ENCODE results near the gene MAGED2.
"Not testable (repeated sequence)": the region's sequence is repeated elsewhere in the genome, so short reads cannot be mapped to it uniquely, and the experiment has no call there.

The MAGED2 gene

DNA sequence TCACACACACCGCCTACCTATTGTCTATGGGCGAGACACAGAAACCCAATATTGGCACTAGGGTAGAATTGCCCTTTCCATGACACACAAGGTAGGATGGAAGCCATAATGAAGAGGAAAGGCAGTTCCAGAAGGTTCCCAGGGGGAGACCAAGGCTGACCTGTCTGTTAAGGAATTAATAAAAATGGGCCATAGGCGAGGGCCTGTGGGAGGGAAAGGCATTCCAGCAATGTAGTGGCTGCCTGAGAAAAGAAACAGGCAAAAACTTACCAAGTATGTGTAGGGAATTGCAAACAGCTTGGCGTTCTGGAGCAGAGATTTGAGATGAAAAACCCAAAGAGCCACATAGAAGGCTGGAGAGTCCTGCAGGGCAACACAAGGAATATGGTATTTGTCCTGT, 19.1 kb downstream of the MAGED2 start:
- Histone ChIP-seq H3K79me2 (ENCODE audit: control insufficient read depth, low read length) (no peaks in the 10 kb centered on the region), H3K27me3 (ENCODE audit: control insufficient read depth, low read length) (no peaks in the 10 kb centered on the region), H3K36me3 (ENCODE audit: control insufficient read depth, low read length) (no peaks in the 10 kb centered on the region), H4K20me1 (ENCODE audit: control insufficient read depth, insufficient read depth, low read depth, low read length) (no peaks in the 10 kb centered on the region), H3K4me3 (ENCODE audit: low read length) (no peak overlapping the region), H3K4me2 (ENCODE audit: low read length) (no peak overlapping the region), H3K4me1 (ENCODE audit: control insufficient read depth, low read length) (no peaks in the 10 kb centered on the region), H3F3A (ENCODE audit: control insufficient read depth, insufficient read depth) (no peaks in the 10 kb centered on the region), H3K9me2 (replicated peaks; ENCODE audit: control insufficient read depth, low read length) (no peaks in the 10 kb centered on the region), H3K9me3 (ENCODE audit: control insufficient read depth, insufficient read depth, low read length) (no peaks in the 10 kb centered on the region), H3K27ac (ENCODE audit: low read depth, low read length) (no peak overlapping the region)
- no peak for TF ChIP-seq EZH2phosphoT487 (IDR thresholded peaks at IDR 0.05; ENCODE audit: borderline replicate concordance, low read length)
- TF ChIP-seq, protein P1, sequence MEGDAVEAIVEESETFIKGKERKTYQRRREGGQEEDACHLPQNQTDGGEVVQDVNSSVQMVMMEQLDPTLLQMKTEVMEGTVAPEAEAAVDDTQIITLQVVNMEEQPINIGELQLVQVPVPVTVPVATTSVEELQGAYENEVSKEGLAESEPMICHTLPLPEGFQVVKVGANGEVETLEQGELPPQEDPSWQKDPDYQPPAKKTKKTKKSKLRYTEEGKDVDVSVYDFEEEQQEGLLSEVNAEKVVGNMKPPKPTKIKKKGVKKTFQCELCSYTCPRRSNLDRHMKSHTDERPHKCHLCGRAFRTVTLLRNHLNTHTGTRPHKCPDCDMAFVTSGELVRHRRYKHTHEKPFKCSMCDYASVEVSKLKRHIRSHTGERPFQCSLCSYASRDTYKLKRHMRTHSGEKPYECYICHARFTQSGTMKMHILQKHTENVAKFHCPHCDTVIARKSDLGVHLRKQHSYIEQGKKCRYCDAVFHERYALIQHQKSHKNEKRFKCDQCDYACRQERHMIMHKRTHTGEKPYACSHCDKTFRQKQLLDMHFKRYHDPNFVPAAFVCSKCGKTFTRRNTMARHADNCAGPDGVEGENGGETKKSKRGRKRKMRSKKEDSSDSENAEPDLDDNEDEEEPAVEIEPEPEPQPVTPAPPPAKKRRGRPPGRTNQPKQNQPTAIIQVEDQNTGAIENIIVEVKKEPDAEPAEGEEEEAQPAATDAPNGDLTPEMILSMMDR (IDR thresholded peaks at IDR 0.05; ENCODE audit: low read depth, low read length, poor library complexity, severe bottlenecking), result no peak

DNA sequence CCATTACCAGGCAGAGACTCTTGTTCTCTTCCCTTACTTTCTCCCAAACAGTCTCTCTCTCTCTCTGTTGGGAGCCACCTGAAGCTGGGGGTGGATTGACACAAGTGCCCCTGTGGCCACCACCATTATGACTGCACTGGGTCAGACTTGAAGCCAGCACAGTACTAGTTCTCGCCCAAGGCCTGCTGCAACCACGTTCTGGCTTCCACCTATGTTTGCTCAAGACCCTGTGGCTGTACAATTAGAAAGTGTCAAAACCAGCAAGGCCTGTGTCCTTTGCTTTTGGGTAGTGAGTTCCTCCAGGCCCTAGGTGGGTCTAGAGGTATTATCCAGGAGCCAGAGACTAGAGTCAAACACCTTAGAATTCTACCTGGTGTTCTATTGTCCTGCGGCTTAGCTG, 31.0 kb downstream of the MAGED2 start:
- H4K20me1 ChIP-seq (ENCODE audit: control insufficient read depth, insufficient read depth, low read depth, low read length), result no peaks in the 10 kb centered on the region
- no peak overlapping the region for H3K4me2 ChIP-seq (ENCODE audit: low read length)
- H3K9me3 ChIP-seq (ENCODE audit: control insufficient read depth, insufficient read depth, low read length), result no peaks in the 10 kb centered on the region
- no peak overlapping the region for H3K4me3 ChIP-seq (ENCODE audit: low read length)
- no peaks in the 10 kb centered on the region for H3K36me3 ChIP-seq (ENCODE audit: control insufficient read depth, low read length)
- H3K27me3 ChIP-seq (ENCODE audit: control insufficient read depth, low read length), result no peaks in the 10 kb centered on the region
- TF ChIP-seq, protein P1 (IDR thresholded peaks at IDR 0.05; ENCODE audit: low read depth, low read length, poor library complexity, severe bottlenecking), result no peak
- no peak for TF ChIP-seq EZH2phosphoT487 (IDR thresholded peaks at IDR 0.05; ENCODE audit: borderline replicate concordance, low read length)
- H3K79me2 ChIP-seq (ENCODE audit: control insufficient read depth, low read length), result no peaks in the 10 kb centered on the region
- H3F3A ChIP-seq (ENCODE audit: control insufficient read depth, insufficient read depth), result no peaks in the 10 kb centered on the region
- no peaks in the 10 kb centered on the region for H3K4me1 ChIP-seq (ENCODE audit: control insufficient read depth, low read length)
- no peak overlapping the region for H3K27ac ChIP-seq (ENCODE audit: low read depth, low read length)
- no peaks in the 10 kb centered on the region for H3K9me2 ChIP-seq (replicated peaks; ENCODE audit: control insufficient read depth, low read length)

DNA sequence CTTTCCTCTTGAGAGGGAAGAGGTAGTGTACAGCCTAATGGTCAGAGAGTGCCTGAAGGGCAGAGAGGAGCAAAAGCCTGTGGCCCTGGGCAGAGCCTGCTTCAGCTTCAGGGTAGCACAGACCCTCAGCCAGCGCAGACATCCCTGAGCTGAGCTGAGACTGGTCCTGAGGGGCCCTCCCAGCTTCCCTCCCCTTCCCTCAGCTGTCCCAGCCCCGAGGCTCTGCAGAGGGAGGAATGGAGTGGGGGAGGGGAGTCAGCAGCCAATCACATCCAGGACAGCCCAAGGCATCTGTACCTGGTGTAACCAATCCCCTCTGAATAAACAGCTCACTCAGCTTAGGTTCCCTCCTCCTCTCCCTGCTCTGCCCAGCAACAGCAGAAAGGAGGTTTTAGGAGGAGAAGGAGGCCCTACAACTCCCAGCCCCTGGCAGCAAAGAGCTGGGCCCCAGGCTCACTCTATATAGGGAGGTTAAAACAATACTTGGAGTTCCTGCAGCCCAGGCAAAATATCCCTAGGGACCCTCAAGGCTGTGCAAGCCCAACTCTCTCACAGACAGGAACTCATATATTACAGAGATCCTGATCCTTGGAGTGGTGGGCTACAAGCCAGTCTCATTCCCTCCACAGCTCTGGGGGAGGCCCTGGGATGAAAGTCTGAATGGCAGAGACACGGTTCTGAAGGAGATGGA, 33.8 kb downstream of the MAGED2 start:
- H3K27me3 ChIP-seq (ENCODE audit: control insufficient read depth, low read length); H3K4me3 ChIP-seq (ENCODE audit: low read length); H3K4me1 ChIP-seq (ENCODE audit: control insufficient read depth, low read length); H3F3A ChIP-seq (ENCODE audit: control insufficient read depth, insufficient read depth); H3K9me2 ChIP-seq (replicated peaks; ENCODE audit: control insufficient read depth, low read length); H3K79me2 ChIP-seq (ENCODE audit: control insufficient read depth, low read length); H3K36me3 ChIP-seq (ENCODE audit: control insufficient read depth, low read length); H3K4me2 ChIP-seq (ENCODE audit: low read length); H3K27ac ChIP-seq (ENCODE audit: low read depth, low read length); H4K20me1 ChIP-seq (ENCODE audit: control insufficient read depth, insufficient read depth, low read depth, low read length); H3K9me3 ChIP-seq (ENCODE audit: control insufficient read depth, insufficient read depth, low read length): not testable (repeated sequence)

DNA sequence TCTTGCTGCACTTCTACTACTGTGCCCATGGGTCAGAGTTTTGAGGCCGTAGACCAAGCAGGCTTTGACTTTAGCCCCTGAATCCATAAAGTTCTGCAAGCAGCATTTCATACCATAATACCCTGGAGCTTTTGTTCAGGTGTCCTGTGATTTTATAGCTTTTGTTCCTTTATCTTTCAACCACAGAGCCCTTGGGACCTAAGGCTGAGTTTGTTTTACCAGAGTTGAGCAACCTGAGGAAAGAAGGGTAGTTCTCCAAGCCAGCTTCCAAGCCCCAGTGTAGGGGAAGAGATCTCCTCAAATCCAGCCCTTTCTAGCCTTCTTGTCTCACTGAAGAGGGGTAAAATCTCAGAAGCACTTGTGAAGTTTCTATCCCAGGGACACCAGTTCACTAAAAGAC, 35.1 kb downstream of the MAGED2 start:
- no peak overlapping the region for H3K27ac ChIP-seq (ENCODE audit: low read depth, low read length)
- no peaks in the 10 kb centered on the region for H3K4me1 ChIP-seq (ENCODE audit: control insufficient read depth, low read length)
- H3K4me3 ChIP-seq (ENCODE audit: low read length), result no peak overlapping the region
- TF ChIP-seq, protein P1 (IDR thresholded peaks at IDR 0.05; ENCODE audit: low read depth, low read length, poor library complexity, severe bottlenecking), result no peak
- no peak for TF ChIP-seq EZH2phosphoT487 (IDR thresholded peaks at IDR 0.05; ENCODE audit: borderline replicate concordance, low read length)
- H3F3A ChIP-seq (ENCODE audit: control insufficient read depth, insufficient read depth), result no peaks in the 10 kb centered on the region
- H3K79me2 ChIP-seq (ENCODE audit: control insufficient read depth, low read length), result no peaks in the 10 kb centered on the region
- no peaks in the 10 kb centered on the region for H3K27me3 ChIP-seq (ENCODE audit: control insufficient read depth, low read length)
- H3K36me3 ChIP-seq (ENCODE audit: control insufficient read depth, low read length), result no peaks in the 10 kb centered on the region
- no peaks in the 10 kb centered on the region for H3K9me2 ChIP-seq (replicated peaks; ENCODE audit: control insufficient read depth, low read length)
- H3K4me2 ChIP-seq (ENCODE audit: low read length), result no peak overlapping the region
- H4K20me1 ChIP-seq (ENCODE audit: control insufficient read depth, insufficient read depth, low read depth, low read length), result no peaks in the 10 kb centered on the region
- H3K9me3 ChIP-seq (ENCODE audit: control insufficient read depth, insufficient read depth, low read length), result no peaks in the 10 kb centered on the region

All from DOHH2 (cell line).